Measurements from ENCODE around the gene DIP2A. TPM values are rescaled to one million over a fixed set of nuclear protein-coding genes. Genes with fewer than 3 reads are reported as not detected.

The DIP2A gene
- total RNA-seq, 6 experiments from 2014 or later, result 20.0 to 24.1 (median 21.7) TPM

DNA sequence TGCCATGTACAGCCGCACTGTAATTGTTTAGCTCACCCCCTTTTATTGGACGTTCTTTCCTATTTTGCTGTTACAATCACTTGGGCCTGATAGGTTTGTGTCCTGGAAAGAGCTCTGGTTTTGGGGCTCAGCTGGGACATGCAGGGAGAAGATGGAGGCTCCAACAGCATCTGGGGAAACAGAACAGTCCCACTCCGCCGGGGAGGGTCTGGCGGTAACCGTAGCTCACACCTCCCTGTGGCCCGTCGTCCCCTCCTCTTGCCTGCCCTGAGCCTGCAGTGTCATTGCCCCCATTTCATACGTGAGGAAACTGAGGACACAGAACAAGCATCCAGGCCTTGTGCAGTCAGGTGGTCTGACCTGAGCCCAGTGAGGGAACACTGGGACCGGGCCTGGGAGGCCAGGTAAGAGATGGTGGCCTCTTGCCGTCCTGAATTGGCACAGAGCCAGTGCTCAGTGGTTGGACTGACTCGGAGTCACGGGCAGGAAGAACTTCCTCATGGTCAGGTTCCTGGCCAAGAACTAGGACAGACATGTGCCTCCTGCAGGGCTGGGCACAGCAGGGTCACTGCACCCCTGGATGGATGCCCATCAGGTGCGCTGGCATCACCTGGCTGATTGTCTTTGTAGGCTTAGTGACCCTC, 104.4 kb downstream of the DIP2A start:
- Mint-ChIP-seq H3K27ac (no peak overlapping the region), H3K9me3 (no peaks in the 10 kb centered on the region), H3K27me3 (ENCODE audit: insufficient read depth) (no peaks in the 10 kb centered on the region), H3K36me3 (ENCODE audit: low read depth) (peaks cover 37% of the 10 kb centered on the region), H3K4me3 (no peak overlapping the region), H3K4me1 (ENCODE audit: low read depth) (no peaks in the 10 kb centered on the region)
- no peak for DNase-seq
- TF ChIP-seq, protein P1, sequence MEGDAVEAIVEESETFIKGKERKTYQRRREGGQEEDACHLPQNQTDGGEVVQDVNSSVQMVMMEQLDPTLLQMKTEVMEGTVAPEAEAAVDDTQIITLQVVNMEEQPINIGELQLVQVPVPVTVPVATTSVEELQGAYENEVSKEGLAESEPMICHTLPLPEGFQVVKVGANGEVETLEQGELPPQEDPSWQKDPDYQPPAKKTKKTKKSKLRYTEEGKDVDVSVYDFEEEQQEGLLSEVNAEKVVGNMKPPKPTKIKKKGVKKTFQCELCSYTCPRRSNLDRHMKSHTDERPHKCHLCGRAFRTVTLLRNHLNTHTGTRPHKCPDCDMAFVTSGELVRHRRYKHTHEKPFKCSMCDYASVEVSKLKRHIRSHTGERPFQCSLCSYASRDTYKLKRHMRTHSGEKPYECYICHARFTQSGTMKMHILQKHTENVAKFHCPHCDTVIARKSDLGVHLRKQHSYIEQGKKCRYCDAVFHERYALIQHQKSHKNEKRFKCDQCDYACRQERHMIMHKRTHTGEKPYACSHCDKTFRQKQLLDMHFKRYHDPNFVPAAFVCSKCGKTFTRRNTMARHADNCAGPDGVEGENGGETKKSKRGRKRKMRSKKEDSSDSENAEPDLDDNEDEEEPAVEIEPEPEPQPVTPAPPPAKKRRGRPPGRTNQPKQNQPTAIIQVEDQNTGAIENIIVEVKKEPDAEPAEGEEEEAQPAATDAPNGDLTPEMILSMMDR (IDR thresholded peaks at IDR 0.05), result no peak

DNA sequence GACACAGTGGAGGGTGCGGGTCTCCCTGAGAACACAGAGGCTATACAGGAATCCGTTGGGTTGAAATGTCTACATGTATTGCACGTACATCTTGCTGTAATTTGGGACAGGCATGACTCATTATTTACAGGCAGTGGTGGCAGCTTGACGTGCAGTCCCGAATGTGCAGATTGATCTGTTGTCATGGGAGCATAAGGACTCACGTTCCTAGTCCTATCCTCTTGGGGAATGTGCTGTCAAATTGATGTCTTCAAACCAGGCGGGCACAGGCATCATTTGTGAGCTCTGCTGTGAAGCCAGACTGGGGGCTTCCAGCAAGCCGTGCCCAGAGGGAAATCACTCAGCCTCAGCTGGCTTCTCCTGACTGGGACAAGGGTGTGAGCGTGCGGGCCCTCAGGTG, 105.7 kb downstream of the DIP2A start:
- Mint-ChIP-seq H3K27me3 (ENCODE audit: insufficient read depth) (no peaks in the 10 kb centered on the region), H3K4me3 (no peak overlapping the region), H3K4me1 (ENCODE audit: low read depth) (no peaks in the 10 kb centered on the region), H3K9me3 (no peaks in the 10 kb centered on the region), H3K27ac (no peak overlapping the region), H3K36me3 (ENCODE audit: low read depth) (peaks cover 41% of the 10 kb centered on the region)
- DNase-seq, result no peak
- TF ChIP-seq, protein P1 (IDR thresholded peaks at IDR 0.05), result no peak

DNA sequence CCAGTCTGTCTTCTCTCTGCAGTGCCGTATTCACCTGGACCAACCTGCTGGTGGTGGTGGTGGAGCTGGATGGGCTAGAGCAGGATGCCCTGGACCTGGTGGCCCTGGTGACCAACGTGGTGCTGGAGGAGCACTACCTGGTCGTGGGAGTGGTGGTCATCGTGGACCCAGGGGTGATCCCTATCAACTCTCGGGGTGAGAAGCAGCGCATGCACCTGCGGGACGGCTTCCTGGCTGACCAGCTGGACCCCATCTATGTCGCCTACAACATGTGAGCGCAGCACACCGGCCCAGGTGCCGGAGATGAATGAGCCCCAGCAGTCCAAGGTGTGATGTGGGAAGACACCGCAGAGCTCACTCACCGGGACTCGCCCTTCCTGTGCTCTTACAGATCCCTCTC, 108.7 kb downstream of the DIP2A start:
- H3K27me3 Mint-ChIP-seq (ENCODE audit: insufficient read depth), result no peaks in the 10 kb centered on the region; the same call in 1 of the 2 replicates
- H3K36me3 Mint-ChIP-seq (ENCODE audit: low read depth), result peaks cover 52% of the 10 kb centered on the region
- TF ChIP-seq, protein P1 (IDR thresholded peaks at IDR 0.05), result no peak
- H3K9me3 Mint-ChIP-seq, result no peaks in the 10 kb centered on the region
- H3K4me3 Mint-ChIP-seq, result no peak overlapping the region
- DNase-seq, result no peak
- no peak overlapping the region for H3K27ac Mint-ChIP-seq
- no peaks in the 10 kb centered on the region for H3K4me1 Mint-ChIP-seq (ENCODE audit: low read depth)

DNA sequence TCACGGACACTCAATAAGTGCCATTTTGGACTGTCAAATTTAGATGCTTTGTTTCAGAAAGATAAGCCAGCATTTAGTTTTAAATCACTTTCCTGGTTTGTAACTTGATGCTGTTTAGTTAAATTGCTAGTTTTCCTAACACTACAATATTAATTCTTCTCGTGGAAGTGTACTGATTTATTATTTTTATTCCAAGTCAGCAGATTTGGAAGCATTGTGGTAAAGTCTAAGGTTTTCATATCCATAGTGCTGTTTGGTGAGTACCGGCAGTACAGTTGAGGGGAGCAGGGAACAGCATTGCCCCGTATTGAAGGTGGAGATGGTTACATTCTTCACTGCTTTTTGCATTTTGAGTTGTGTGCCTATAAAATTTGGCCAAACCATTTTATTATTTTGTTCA, 109.9 kb downstream of the DIP2A start:
- no peaks in the 10 kb centered on the region for H3K4me1 Mint-ChIP-seq (ENCODE audit: low read depth)
- peaks cover 60% of the 10 kb centered on the region for H3K36me3 Mint-ChIP-seq (ENCODE audit: low read depth)
- H3K27ac Mint-ChIP-seq, result no peak overlapping the region

DNA sequence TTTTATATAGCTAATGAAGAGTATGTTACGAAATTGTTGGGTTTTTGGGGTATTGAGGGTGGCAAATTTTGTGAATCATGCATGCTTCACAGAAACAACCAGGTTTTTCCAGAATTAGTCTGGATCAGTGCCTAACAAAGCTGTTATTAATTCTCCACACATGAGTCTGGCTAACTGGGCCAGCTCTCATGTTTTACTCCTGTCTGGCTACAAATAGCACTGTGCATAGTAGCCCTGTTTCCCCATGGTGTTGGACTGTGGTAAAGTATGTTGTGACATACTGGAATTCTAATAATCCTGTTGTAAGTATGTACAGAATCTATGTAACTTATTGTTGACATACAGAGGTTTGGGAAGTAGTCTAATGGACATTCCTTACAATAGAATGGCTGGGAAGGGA, 110.4 kb downstream of the DIP2A start:
- Mint-ChIP-seq H3K4me3 (no peak overlapping the region), H3K4me1 (ENCODE audit: low read depth) (no peaks in the 10 kb centered on the region), H3K36me3 (ENCODE audit: low read depth) (peaks cover 65% of the 10 kb centered on the region), H3K9me3 (no peaks in the 10 kb centered on the region), H3K27ac (no peak overlapping the region), H3K27me3 (ENCODE audit: insufficient read depth) (no peaks in the 10 kb centered on the region; the same call in 1 of the 2 replicates)
- TF ChIP-seq, protein P1 (IDR thresholded peaks at IDR 0.05), result no peak
- no peak for DNase-seq

More for the DNA sequence above, 109.9 kb downstream of the DIP2A start:
- no peak for DNase-seq
- Mint-ChIP-seq H3K4me3 (no peak overlapping the region), H3K27me3 (ENCODE audit: insufficient read depth) (no peaks in the 10 kb centered on the region; the same call in 1 of the 2 replicates), H3K9me3 (no peaks in the 10 kb centered on the region)
- TF ChIP-seq, protein P1 (IDR thresholded peaks at IDR 0.05), result no peak

Data from HFFc6 (cell line).